ENCODE measurements around the gene KRTAP2-4.
"Not testable (repeated sequence)": the region's sequence is repeated elsewhere in the genome, so short reads cannot be mapped to it uniquely, and the experiment has no call there.

KRTAP2-4 gene

GRCh38 chr17:41065829-41066624, at the start of gene KRTAP2-4:
Gene KRTAP2-4, minus strand, starts transcription at chr17:41065879. Its CDS starts 34 bp downstream, at chr17:41065845.
- no peaks in the 10 kb centered on the region; the same call in 1 of the 2 replicates for H3K27me3 ChIP-seq (replicated peaks; ENCODE audit: control insufficient read depth, insufficient read depth, low read length)
- no peak within 1 kb of the TSS for H3K4me3 ChIP-seq (replicated peaks; ENCODE audit: low read depth, low read length)
- H3K36me3 ChIP-seq (ENCODE audit: control insufficient read depth, insufficient read depth, low read length): no peaks in the 10 kb centered on the region
- TF ChIP-seq CTCF (IDR thresholded peaks at IDR 0.05; ENCODE audit: insufficient read depth, low read length, poor library complexity, severe bottlenecking): no peak
- no peak for DNase-seq (ENCODE audit: extremely low read depth, insufficient read length)

- no peak for TF ChIP-seq CTCF (IDR thresholded peaks at IDR 0.05; ENCODE audit: insufficient read depth, low read length, poor library complexity, severe bottlenecking)
- Histone ChIP-seq H3K36me3 (ENCODE audit: control insufficient read depth, insufficient read depth, low read length) (no peaks in the 10 kb centered on the region), H3K4me3 (replicated peaks; ENCODE audit: low read depth, low read length) (no peak overlapping the region), H3K27me3 (replicated peaks; ENCODE audit: control insufficient read depth, insufficient read depth, low read length) (no peaks in the 10 kb centered on the region; the same call in 1 of the 2 replicates)
- DNase-seq (ENCODE audit: extremely low read depth, insufficient read length): no peak
Measured at GRCh38 chr17:41111151-41111885, 45.6 kb upstream of the KRTAP2-4 start.

- H3K27me3 ChIP-seq (replicated peaks; ENCODE audit: control insufficient read depth, insufficient read depth, low read length); H3K36me3 ChIP-seq (ENCODE audit: control insufficient read depth, insufficient read depth, low read length); DNase-seq (ENCODE audit: extremely low read depth, insufficient read length); H3K4me3 ChIP-seq (replicated peaks; ENCODE audit: low read depth, low read length): not testable (repeated sequence)
Measured at GRCh38 chr17:41108728-41109386, 43.2 kb upstream of the KRTAP2-4 start.

- H3K36me3 ChIP-seq (ENCODE audit: control insufficient read depth, insufficient read depth, low read length): no peaks in the 10 kb centered on the region
- DNase-seq (ENCODE audit: extremely low read depth, insufficient read length): no peak
- H3K4me3 ChIP-seq (replicated peaks; ENCODE audit: low read depth, low read length): no peak overlapping the region
Measured at GRCh38 chr17:41107941-41108450, 42.3 kb upstream of the KRTAP2-4 start.

GRCh38 chr17:41105347-41105746, 39.7 kb upstream of the KRTAP2-4 start, which contains the start of gene KRTAP4-9:
Gene KRTAP4-9, plus strand, starts transcription at chr17:41105389. Its CDS starts 0 bp downstream, at chr17:41105389.
- DNase-seq (ENCODE audit: extremely low read depth, insufficient read length): not testable (repeated sequence)

More at GRCh38 chr17:41107941-41108450, 42.3 kb upstream of the KRTAP2-4 start:
- TF ChIP-seq CTCF (IDR thresholded peaks at IDR 0.05; ENCODE audit: insufficient read depth, low read length, poor library complexity, severe bottlenecking): no peak
- H3K27me3 ChIP-seq (replicated peaks; ENCODE audit: control insufficient read depth, insufficient read depth, low read length): no peaks in the 10 kb centered on the region; the same call in 1 of the 2 replicates

GRCh38 chr17:41104386-41105038, 38.8 kb upstream of the KRTAP2-4 start:
- not testable (repeated sequence) for DNase-seq (ENCODE audit: extremely low read depth, insufficient read length); H3K36me3 ChIP-seq (ENCODE audit: control insufficient read depth, insufficient read depth, low read length); H3K4me3 ChIP-seq (replicated peaks; ENCODE audit: low read depth, low read length); H3K27me3 ChIP-seq (replicated peaks; ENCODE audit: control insufficient read depth, insufficient read depth, low read length)

More at GRCh38 chr17:41105347-41105746, 39.7 kb upstream of the KRTAP2-4 start, which contains the start of gene KRTAP4-9:
- not testable (repeated sequence) for H3K36me3 ChIP-seq (ENCODE audit: control insufficient read depth, insufficient read depth, low read length); H3K4me3 ChIP-seq (replicated peaks; ENCODE audit: low read depth, low read length); H3K27me3 ChIP-seq (replicated peaks; ENCODE audit: control insufficient read depth, insufficient read depth, low read length)

Data from GM06990 (cell line).